ENCODE data around the gene SCIN. TPM values are rescaled to one million over a fixed set of nuclear protein-coding genes. Genes with fewer than 3 reads are reported as not detected.

SCIN gene
- total RNA-seq, 1 donor from 2014 or later, result 0.30 TPM

GRCh38 chr7:12565873-12566272, 4.6 kb upstream of the SCIN start:
- no peak for ATAC-seq
- DNase-seq (ENCODE audit: low spot score), result no peak

GRCh38 chr7:12567015-12567414, 3.5 kb upstream of the SCIN start:
- ATAC-seq (no peak), DNase-seq (ENCODE audit: low spot score) (no peak)

- ATAC-seq (no peak), DNase-seq (ENCODE audit: low spot score) (no peak)
Measured at GRCh38 chr7:12569673-12570072, 847 bp upstream of the SCIN start.

GRCh38 chr7:12570168-12570533, 369 bp upstream of the SCIN start:
- ATAC-seq, result peak; percentile 61

DNA sequence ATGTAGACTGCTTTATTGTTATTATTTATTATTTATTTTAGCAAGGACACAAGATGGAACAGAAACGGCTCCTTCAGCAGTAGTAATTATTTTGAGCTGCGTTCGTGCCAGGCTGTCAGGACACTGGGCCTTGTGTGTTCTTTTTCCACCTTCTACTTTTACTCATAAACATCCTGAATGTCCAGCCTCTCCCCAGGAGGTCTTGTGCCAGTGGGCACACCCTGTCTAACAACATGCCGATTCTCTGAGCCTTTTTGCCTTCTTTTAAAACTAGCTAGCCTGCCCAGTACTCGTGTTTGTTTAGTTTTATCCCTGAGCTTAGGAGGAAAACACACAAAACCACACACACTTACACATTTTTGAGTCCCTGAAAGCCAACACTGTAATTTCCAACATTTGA, 1.2 kb downstream of the SCIN start:
- ATAC-seq (no peak), DNase-seq (ENCODE audit: low spot score) (no peak)

More at GRCh38 chr7:12570168-12570533, 369 bp upstream of the SCIN start:
- no peak for DNase-seq (ENCODE audit: low spot score)

GRCh38 chr7:12572941-12573575, 2.5 kb downstream of the SCIN start:
- DNase-seq (ENCODE audit: low spot score) (no peak), ATAC-seq (no peak)

- ATAC-seq, result no peak
- no peak for DNase-seq (ENCODE audit: low spot score)
Measured at GRCh38 chr7:12573885-12574284, 3.4 kb downstream of the SCIN start.

- no peak for DNase-seq (ENCODE audit: low spot score)
- ATAC-seq, result no peak
Measured at GRCh38 chr7:12578930-12579640, 8.6 kb downstream of the SCIN start.

DNA sequence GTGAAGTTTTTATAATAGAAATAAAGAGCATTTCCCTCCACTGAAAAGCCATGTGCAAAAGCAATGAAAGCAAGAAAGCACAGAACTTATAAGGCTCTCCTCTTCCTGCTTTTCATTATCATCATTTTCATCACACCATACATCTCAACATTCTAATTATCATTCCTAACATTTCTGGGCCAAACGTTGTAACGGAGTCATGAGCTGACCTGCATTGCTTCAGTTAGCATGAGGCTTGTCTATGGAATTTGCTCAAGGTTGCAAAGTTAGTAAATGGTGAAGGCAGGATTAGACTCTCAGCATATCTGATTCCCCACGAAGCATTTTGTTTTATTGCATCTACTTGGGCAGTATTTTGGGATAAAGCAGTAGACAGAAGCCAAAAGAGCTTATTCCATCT, 11.4 kb downstream of the SCIN start:
- ATAC-seq, result no peak
- no peak for DNase-seq (ENCODE audit: low spot score)

- no peak for DNase-seq (ENCODE audit: low spot score)
- no peak for ATAC-seq
Measured at GRCh38 chr7:12582362-12582761, 11.8 kb downstream of the SCIN start.

DNA sequence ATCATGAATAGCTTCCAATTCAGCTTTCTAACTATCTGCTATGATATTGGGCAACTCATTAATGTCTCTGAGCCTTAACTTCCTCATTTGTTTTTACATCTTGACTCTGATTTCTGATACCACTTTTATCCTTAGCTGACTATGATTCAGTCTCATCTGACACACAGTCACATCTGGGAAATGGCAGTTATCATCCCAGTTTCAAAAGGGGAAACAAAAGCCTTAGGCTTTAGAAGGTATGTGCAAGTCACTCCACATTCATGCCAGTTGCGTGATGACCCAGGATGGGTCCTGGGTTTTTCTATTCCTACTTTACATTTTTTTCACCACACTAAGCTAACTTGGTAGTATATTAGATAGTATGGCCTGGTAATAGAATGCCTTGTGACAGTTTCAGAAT, 12.7 kb downstream of the SCIN start:
- no peak for DNase-seq (ENCODE audit: low spot score)

GRCh38 chr7:12583922-12584321, 13.4 kb downstream of the SCIN start:
- ATAC-seq, result no peak
- DNase-seq (ENCODE audit: low spot score), result no peak

More for the DNA sequence above, 12.7 kb downstream of the SCIN start:
- no peak for ATAC-seq

- ATAC-seq, result no peak
- DNase-seq (ENCODE audit: low spot score), result no peak
Measured at GRCh38 chr7:12584930-12585329, 14.4 kb downstream of the SCIN start.

DNA sequence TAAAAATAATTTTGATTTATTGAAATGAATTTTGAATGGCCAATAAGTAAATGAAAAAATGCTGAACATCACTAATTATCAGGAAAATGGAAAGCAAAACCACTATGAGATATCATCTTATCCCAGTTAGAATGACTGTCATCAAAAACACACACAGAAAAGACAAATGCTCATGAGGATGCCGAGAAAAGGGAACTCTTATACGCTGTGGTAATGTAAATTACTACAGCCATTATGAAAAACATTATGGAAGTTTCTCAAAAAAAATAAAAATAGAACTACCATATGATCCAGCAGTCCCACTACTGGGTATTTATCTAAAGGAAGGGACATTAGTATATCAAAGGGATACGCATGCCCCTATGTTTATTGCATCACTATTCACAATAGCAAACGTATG, 15.8 kb downstream of the SCIN start:
- ATAC-seq, result no peak
- DNase-seq (ENCODE audit: low spot score), result no peak

DNA sequence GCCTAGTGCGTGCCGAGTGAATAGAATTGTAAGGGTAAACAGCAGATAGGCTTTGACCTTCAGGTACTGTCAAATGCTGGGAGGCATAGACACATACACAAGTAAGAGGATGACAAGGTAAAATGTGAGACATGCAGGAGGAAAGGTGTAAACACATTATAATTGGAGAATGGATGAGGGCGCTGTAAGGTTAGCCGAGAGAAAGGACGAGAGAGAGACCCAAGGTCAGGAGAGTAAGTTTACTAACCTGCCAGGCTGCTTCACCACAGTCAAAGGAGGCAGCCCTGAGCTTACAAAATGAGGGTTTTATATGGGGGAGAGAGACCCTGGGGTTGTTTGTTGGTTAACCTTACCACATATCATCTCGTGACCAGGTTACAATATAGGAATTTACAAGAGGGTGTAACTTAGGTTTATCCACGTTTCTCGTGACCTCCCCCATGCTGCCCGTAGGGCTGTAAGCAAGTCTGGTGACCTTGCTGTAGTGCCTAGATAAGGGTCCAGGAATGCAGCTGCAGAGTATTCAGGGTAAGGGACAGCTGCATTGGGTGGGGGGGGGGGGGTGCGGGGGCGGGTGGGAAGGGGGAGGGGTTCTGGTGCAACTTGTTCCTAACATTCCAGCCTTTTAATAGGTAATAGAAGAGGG, 17.9 kb downstream of the SCIN start:
- DNase-seq (ENCODE audit: low spot score) (no peak), ATAC-seq (no peak)

- DNase-seq (ENCODE audit: low spot score) (no peak), ATAC-seq (no peak)
Measured at GRCh38 chr7:12590559-12590958, 20.0 kb downstream of the SCIN start.

GRCh38 chr7:12594122-12594897, 23.8 kb downstream of the SCIN start:
- ATAC-seq (no peak), DNase-seq (ENCODE audit: low spot score) (no peak)

DNA sequence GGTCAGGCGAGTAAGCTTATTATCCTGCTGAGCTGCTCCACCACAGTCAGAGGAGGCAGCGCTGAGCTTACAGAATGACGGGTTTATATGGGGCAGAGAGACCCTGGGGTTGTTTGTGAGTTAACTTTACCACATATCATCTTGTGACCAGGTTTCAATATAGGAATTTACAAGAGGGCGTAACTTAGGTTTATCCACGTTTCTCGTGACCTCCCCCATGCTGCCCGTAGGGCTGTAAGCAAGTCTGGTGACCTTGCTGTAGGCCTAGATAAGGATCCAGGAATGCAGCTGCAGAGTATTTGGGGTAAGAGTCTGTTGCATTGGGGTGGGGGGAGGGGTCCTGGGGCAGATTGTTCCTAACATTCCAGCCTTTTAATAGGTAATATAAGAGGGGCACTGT, 24.6 kb downstream of the SCIN start:
- DNase-seq (ENCODE audit: low spot score) (no peak), ATAC-seq (no peak)

GRCh38 chr7:12596225-12596790, 25.8 kb downstream of the SCIN start:
- ATAC-seq (no peak), DNase-seq (ENCODE audit: low spot score) (no peak)

- DNase-seq (ENCODE audit: low spot score) (no peak), ATAC-seq (no peak)
Measured at GRCh38 chr7:12601302-12601869, 30.9 kb downstream of the SCIN start.

GRCh38 chr7:12607134-12607533, 36.6 kb downstream of the SCIN start:
- ATAC-seq, result no peak
- DNase-seq (ENCODE audit: low spot score), result no peak

All from left lobe of liver (tissue), 2 donors.